ENCODE data around the gene SPX.

DNA sequence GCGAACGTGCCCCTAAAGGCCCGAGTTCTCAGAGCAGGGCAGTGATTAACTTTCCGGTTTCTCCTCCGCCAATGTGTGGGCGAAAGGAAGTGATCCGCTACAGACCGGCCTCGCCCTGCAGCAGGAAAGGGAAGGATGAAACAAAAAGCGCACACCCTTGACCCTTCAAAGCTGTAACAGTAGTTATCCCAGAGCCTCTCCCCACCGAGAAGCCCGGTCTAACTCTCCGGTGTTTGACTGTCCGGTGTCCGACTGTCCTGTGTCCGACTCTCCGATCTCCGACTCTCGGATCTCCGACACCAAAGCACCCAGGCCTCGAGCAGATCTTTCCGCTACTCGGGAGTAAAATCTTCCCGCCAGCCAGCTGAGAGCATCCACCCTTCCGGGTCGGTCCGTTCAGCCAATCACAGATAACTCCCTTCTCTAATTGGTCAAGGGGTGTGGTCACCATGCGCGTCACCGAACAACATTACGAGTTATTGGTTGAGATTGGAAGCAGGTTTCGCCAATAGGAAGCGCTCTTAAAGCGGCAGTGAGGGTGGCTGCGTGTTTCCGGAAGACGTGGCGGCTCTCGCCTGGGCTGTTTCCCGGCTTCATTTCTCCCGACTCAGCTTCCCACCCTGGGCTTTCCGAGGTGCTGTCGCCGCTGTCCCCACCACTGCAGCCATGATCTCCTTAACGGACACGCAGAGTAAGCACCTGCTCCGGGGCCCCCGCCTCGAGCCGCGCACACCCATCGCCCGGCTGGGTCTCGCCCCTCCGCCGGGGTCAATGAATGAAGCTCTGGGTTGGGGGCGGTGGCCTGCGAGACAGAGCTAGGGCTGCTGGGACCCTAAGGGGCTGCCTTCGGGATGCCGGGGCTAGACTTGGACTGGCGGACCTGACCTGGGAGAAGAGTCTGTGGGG, 24.6 kb upstream of the SPX start, which contains the start of the genes GOLT1B and RECQL:
- TF ChIP-seq CSDC2 (CRISPR knock-in tag; IDR thresholded peaks at IDR 0.05): no peak
- TF ChIP-seq ZNF8 (CRISPR knock-in tag; IDR thresholded peaks at IDR 0.05): no peak
- no peak for TF ChIP-seq ZFP3 (CRISPR knock-in tag; IDR thresholded peaks at IDR 0.05)
- TF ChIP-seq ZNF70 (CRISPR knock-in tag; IDR thresholded peaks at IDR 0.05): no peak

Data from SK-N-SH treated with all-trans-retinoic acid at 6 μM for 48 hours (cell line).